Gastroesophageal sphincter (tissue), 4 donors: ENCODE results near the gene NKX3-2. TPM values are rescaled to one million over a fixed set of nuclear protein-coding genes. Genes with fewer than 3 reads are reported as not detected.
A peak's percentile ranks its signal among the peaks of the same experiment; 100 is the strongest.

ENCODE experiments used
- ATAC-seq: fragments of 150-250 bp; one replicate; pipeline ENCODE4 v1.9.1; 2016; ENCODE audit warnings: mild to moderate bottlenecking, moderate library complexity
- H3K27ac ChIP-seq, 4 donors: fragments of 200-600 bp; sonication (generic) in 3 of 4; 1 replicate in 3 of 4; 2 replicates in 1 of 4; pipeline ENCODE4 v1.5.1; 2016 to 2019
- H3K27me3 ChIP-seq: fragments of 200-600 bp; sonication (generic); one replicate; pipeline ENCODE4 v1.5.1; 2019
- H3K36me3 ChIP-seq, 2 donors: fragments of 200-600 bp; sonication (generic); one replicate each; pipeline ENCODE4 v1.5.1; 2019; ENCODE audit warnings: control low read depth in 1 of 2
- H3K4me1 ChIP-seq, 3 donors: fragments of 200-600 bp; sonication (generic); 1 replicate in 2 of 3; 2 replicates in 1 of 3; pipeline ENCODE4 v1.5.1; 2016 to 2019; ENCODE audit warnings: control low read depth in 2 of 3
- H3K4me3 ChIP-seq, 2 donors: fragments of 200-600 bp; sonication (generic); one replicate each; pipeline ENCODE4 v1.5.1; 2019; ENCODE audit warnings: mild to moderate bottlenecking in 1 of 2, moderate library complexity in 1 of 2
- H3K9me3 ChIP-seq, 3 donors: fragments of 200-600 bp; sonication (generic); one replicate each; pipeline ENCODE4 v1.5.1; 2017 to 2019; ENCODE audit warnings: control low read depth in 2 of 3
- EP300 ChIP-seq: sonication (generic); formaldehyde crosslinking; IDR thresholded peaks from one replicate; pipeline ENCODE4 v1.6.1; 2017; ENCODE audit warnings: antibody characterized with exemption, mild to moderate bottlenecking
- POLR2A ChIP-seq, 2 donors: fragments of 450-650 bp; IDR thresholded peaks; one replicate each; pipeline ENCODE4 v1.6.1; 2017; ENCODE audit warnings: antibody characterized with exemption in 2 of 2, mild to moderate bottlenecking in 2 of 2, moderate library complexity in 1 of 2
- POLR2AphosphoS5 ChIP-seq: sonication (generic); formaldehyde crosslinking; IDR thresholded peaks from one replicate; pipeline ENCODE4 v1.6.1; 2017; ENCODE audit warnings: antibody characterized with exemption
- whole genome bisulfite sequencing, 2 donors: methylation state at CpG; one replicate each; pipeline ENCODE4 v1.1.5; 2018; ENCODE audit warnings: low coverage in 1 of 2; 5-methylcytosine and 5-hydroxymethylcytosine counted together
- total RNA-seq, 4 donors: library from RNA; depleted of rRNA; stranded (reverse); fragments of >200 nt; gene quantifications; one replicate each; pipeline ENCODE4 v1.1.0, GENCODE V29; 2016
- TF ChIP-seq, protein P1 (sequence below), 4 experiments: fragments of 200-600 bp in 2 of 4; fragments of 450-650 bp in 2 of 4; sonication (generic) in 1 of 4; IDR thresholded peaks; one replicate each; pipeline ENCODE4 v1.5.1; 2017 to 2019; ENCODE audit warnings: antibody characterized with exemption in 4 of 4, mild to moderate bottlenecking in 2 of 4, moderate library complexity in 2 of 4

The NKX3-2 gene
- 1 to 10 TPM in 3 of 4 donors, under 1 TPM in 1; 0.62 to 5.5 (median 3.0) TPM for total RNA-seq

- WGBS, 2 donors, result 0% methylated on average over 4 of the region's 96 CpGs; no CpG with 5 or more reads in 1 of the 2 donors
- TF ChIP-seq, protein P1, sequence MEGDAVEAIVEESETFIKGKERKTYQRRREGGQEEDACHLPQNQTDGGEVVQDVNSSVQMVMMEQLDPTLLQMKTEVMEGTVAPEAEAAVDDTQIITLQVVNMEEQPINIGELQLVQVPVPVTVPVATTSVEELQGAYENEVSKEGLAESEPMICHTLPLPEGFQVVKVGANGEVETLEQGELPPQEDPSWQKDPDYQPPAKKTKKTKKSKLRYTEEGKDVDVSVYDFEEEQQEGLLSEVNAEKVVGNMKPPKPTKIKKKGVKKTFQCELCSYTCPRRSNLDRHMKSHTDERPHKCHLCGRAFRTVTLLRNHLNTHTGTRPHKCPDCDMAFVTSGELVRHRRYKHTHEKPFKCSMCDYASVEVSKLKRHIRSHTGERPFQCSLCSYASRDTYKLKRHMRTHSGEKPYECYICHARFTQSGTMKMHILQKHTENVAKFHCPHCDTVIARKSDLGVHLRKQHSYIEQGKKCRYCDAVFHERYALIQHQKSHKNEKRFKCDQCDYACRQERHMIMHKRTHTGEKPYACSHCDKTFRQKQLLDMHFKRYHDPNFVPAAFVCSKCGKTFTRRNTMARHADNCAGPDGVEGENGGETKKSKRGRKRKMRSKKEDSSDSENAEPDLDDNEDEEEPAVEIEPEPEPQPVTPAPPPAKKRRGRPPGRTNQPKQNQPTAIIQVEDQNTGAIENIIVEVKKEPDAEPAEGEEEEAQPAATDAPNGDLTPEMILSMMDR (IDR thresholded peaks at IDR 0.05), result no peak
- TF ChIP-seq POLR2A (IDR thresholded peaks at IDR 0.05) (no peak), POLR2AphosphoS5 (no peak), EP300 (no peak)
- H3K4me3 ChIP-seq, result peak within 1 kb of the TSS; percentile 35 to 58
- peak within 1 kb of the TSS in 3 of 4 donors; percentile 47 to 74 (median 50) for H3K27ac ChIP-seq
- H3K27me3 ChIP-seq, result peaks cover 100% of the 10 kb centered on the region
- peaks cover 0 to 14% (median 0%) of the 10 kb centered on the region in 3 donors for H3K9me3 ChIP-seq
- peaks cover 0 to 83% (median 35%) of the 10 kb centered on the region in 3 donors for H3K4me1 ChIP-seq
- ATAC-seq, result peak; percentile 15
- no peaks in the 10 kb centered on the region for H3K36me3 ChIP-seq
Measured at GRCh38 chr4:13543839-13544605, at the start of gene NKX3-2. Gene NKX3-2 (minus strand): TSS chr4:13544508. CDS start chr4:13544414, 94 bp downstream.

GRCh38 chr4:13592220-13592619, 47.9 kb upstream of the NKX3-2 start:
- ATAC-seq, result no peak
- Histone ChIP-seq H3K4me3 (no peak overlapping the region), H3K36me3 (peaks cover 9 to 100% of the 10 kb centered on the region in 2 donors), H3K27me3 (no peaks in the 10 kb centered on the region), H3K9me3 (no peaks in the 10 kb centered on the region), H3K4me1 (peaks cover 0 to 13% (median 0%) of the 10 kb centered on the region in 3 donors), H3K27ac (peak overlapping the region in 1 of 4 donors; percentile 2)
- TF ChIP-seq POLR2AphosphoS5 (no peak), EP300 (no peak), POLR2A (IDR thresholded peaks at IDR 0.05) (no peak)
- TF ChIP-seq, protein P1 (IDR thresholded peaks at IDR 0.05), result no peak
- WGBS, 2 donors, result 23 to 41% methylated on average over 4 of the region's 4 CpGs

DNA sequence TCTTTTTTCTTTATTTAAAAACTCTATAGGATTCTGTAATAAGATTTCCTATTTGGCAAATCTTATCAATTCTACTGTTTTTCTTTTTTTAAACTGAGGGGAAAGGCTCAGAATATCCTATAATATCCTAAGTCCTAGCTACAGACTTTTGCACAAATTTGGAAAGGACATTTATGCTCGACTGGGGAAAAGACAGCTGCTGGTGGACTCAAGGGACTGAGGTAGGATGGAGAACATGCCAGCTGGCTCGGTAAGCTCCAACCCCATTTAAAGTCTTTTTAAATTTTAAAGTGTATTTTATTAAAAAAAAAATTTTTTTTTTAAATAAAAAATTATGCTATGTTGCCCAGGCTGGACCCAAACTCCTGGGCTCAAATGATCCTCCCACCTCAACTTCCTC, 46.5 kb upstream of the NKX3-2 start:
- TF ChIP-seq POLR2A (IDR thresholded peaks at IDR 0.05) (no peak), EP300 (no peak), POLR2AphosphoS5 (no peak)
- TF ChIP-seq, protein P1 (IDR thresholded peaks at IDR 0.05), result no peak
- Histone ChIP-seq H3K9me3 (no peaks in the 10 kb centered on the region), H3K4me1 (peaks cover 0 to 13% (median 0%) of the 10 kb centered on the region in 3 donors), H3K4me3 (no peak overlapping the region), H3K27me3 (no peaks in the 10 kb centered on the region), H3K27ac (no peak overlapping the region), H3K36me3 (peaks cover 7 to 100% of the 10 kb centered on the region in 2 donors)
- no peak for ATAC-seq
- 68 to 85% methylated on average over 2 of the region's 2 CpGs for WGBS, 2 donors

GRCh38 chr4:13588954-13589353, 44.6 kb upstream of the NKX3-2 start:
- Histone ChIP-seq H3K36me3 (peaks cover 9 to 100% of the 10 kb centered on the region in 2 donors), H3K4me1 (peaks cover 0 to 13% (median 0%) of the 10 kb centered on the region in 3 donors), H3K4me3 (no peak overlapping the region), H3K27ac (no peak overlapping the region), H3K27me3 (no peaks in the 10 kb centered on the region), H3K9me3 (no peaks in the 10 kb centered on the region)
- no peak for ATAC-seq
- TF ChIP-seq, protein P1 (IDR thresholded peaks at IDR 0.05), result no peak
- TF ChIP-seq POLR2AphosphoS5, result no peak
- TF ChIP-seq EP300, result no peak
- TF ChIP-seq POLR2A (IDR thresholded peaks at IDR 0.05), result no peak

GRCh38 chr4:13584481-13584880, 40.2 kb upstream of the NKX3-2 start:
- Histone ChIP-seq H3K36me3 (peaks cover 15 to 100% of the 10 kb centered on the region in 2 donors), H3K9me3 (no peaks in the 10 kb centered on the region), H3K4me3 (no peak overlapping the region), H3K27me3 (no peaks in the 10 kb centered on the region), H3K4me1 (no peaks in the 10 kb centered on the region), H3K27ac (no peak overlapping the region)
- TF ChIP-seq POLR2A (IDR thresholded peaks at IDR 0.05), result no peak
- TF ChIP-seq POLR2AphosphoS5, result no peak
- TF ChIP-seq EP300, result no peak
- TF ChIP-seq, protein P1 (IDR thresholded peaks at IDR 0.05), result no peak
- ATAC-seq, result no peak
- WGBS, 2 donors, result 94 to 100% methylated on average over 1 to 5 of the region's 5 CpGs
